Activated naive CD8-positive, alpha-beta T cell treated with anti-CD3 and anti-CD28 coated beads, Interleukin-2, amount 10 ng/mL, durations not matched to agents 7 days and 5 days (primary cell): ENCODE data around the gene CYP1B1. TPM values are rescaled to one million over a fixed set of nuclear protein-coding genes. Genes with fewer than 3 reads are reported as not detected.
A peak's percentile ranks its signal among the peaks of the same experiment; 100 is the strongest.

Source experiments
- ATAC-seq: fragments of 150-1000 bp; cut with Tn5 transposase; one replicate; pipeline ENCODE4 v1.10.0; 2021; ENCODE audit warnings: low read depth, moderate library complexity
- POLR2A ChIA-PET: fragments of 350-600 bp; sonication (Branson Sonifier 250); formaldehyde crosslinking; loops from one replicate; lab custom pipeline; 2021; ENCODE audit warnings: antibody characterized with exemption; lab: Charles Lee
- DNase-seq: peaks from one replicate; pipeline ENCODE4 v3.0.0; 2021
- H3K27ac Mint-ChIP-seq: one replicate; pipeline ENCODE4 v1.8.0; 2022; ENCODE audit warnings: mild to moderate bottlenecking, mixed read lengths
- H3K27me3 Mint-ChIP-seq: one replicate; pipeline ENCODE4 v1.8.0; 2022; ENCODE audit warnings: mild to moderate bottlenecking, moderate library complexity, mixed read lengths
- H3K36me3 Mint-ChIP-seq: one replicate; pipeline ENCODE4 v1.8.0; 2021; ENCODE audit warnings: mild to moderate bottlenecking, mixed read lengths
- H3K4me1 Mint-ChIP-seq: one replicate; pipeline ENCODE4 v1.8.0; 2021; ENCODE audit warnings: mixed read lengths
- H3K4me3 Mint-ChIP-seq: one replicate; pipeline ENCODE4 v1.8.0; 2022; ENCODE audit warnings: mild to moderate bottlenecking, moderate library complexity, mixed read lengths
- H3K9me3 Mint-ChIP-seq: one replicate; pipeline ENCODE4 v1.8.0; 2021; ENCODE audit warnings: mixed read lengths
- total RNA-seq, 2 experiments: library from RNA; stranded (reverse); gene quantifications; one replicate each; pipeline ENCODE4 v1.2.3, GENCODE V29; 2021

The CYP1B1 gene
- total RNA-seq, 2 experiments from 2014 or later, result 8.6 to 9.7 TPM

DNA sequence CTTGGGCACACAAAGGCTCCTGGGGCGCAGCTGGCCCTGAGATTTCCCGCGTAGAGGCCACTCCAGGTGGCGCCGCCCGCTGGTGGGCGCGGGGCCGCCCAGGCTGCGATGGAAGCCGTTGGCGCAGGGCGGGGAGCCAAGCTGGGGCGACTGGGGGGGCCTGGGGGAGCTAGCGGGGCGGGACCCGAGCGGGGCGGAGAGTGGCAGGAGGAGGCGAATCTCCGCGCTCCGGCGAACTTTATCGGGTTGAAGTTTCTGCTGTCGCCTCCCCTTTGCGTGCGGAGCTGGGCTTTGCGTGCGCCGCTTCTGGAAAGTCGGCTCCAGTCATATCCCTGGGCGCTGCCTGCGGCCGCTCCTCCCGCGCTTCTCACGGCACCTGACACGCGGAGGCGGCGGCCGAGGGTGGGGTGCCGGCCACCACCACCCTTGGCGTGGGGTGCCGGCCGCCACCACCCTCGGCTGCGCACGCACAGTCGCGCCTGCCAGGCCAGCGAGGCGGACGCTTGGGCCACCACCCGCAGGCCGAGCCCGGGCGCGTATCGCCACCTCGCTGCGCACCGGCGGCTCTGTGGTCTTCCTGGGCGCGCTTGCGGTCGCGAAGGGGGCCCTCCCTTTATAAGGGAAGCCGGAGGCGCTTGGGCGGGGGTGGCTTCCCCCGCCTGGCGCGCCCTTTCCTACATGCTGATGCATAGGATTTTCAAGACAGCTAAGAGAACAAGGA is 919 bp upstream of the CYP1B1 start:
- Mint-ChIP-seq H3K9me3 (no peaks in the 10 kb centered on the region), H3K27ac (peak overlapping the region; percentile 73), H3K27me3 (peaks cover 50% of the 10 kb centered on the region), H3K36me3 (peaks cover 1% of the 10 kb centered on the region), H3K4me1 (peaks cover 24% of the 10 kb centered on the region), H3K4me3 (peak overlapping the region; percentile 85)
- ATAC-seq (peak; percentile 78), DNase-seq (peak; percentile 76)
- POLR2A ChIA-PET, result interaction anchor here (0.8 to 2.3 kb wide), 5 partner anchors 19 to 674 kb away, joined by 4 to 11 read pairs (median 7); partner anchors contain the start of genes RMDN2 and SRSF7

DNA sequence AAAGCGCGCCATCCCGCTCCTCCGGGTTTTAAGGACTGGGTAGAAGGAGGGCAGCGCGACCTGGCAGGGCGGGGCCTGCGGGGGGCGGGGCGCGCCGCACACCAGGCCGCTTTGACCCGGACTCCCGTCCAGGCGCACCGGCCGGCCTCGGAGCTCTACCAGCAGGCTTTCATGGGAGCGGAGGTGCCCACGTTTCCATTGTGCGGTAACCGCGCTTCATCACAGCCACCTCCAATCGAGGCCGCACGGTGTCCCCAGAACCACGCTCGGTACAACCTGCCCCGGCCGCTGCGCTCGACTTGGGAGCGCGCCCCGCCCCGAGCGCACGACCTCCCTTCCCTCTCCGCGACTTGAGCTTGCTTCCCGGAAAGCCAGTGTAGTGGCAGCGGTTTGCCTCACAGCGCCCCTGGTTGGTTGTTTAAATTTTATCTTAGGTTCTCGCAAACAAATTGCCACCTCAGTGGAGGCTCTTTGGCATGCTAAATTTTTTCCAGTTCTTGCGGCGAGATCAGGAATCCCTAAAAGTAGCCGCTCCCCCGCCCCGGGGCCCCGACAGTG is 280 bp upstream of the CYP1B1 start:
- peak; percentile 74 for DNase-seq
- peaks cover 1% of the 10 kb centered on the region for H3K36me3 Mint-ChIP-seq
- peak; percentile 77 for ATAC-seq
- H3K27me3 Mint-ChIP-seq, result peaks cover 49% of the 10 kb centered on the region
- H3K27ac Mint-ChIP-seq, result peak overlapping the region; percentile 45
- H3K4me3 Mint-ChIP-seq, result peak overlapping the region; percentile 83
- POLR2A ChIA-PET, result interaction anchor here (0.8 to 2.3 kb wide), 5 partner anchors 19 to 675 kb away, joined by 4 to 11 read pairs (median 7); partner anchors contain the start of genes RMDN2 and SRSF7
- H3K4me1 Mint-ChIP-seq, result peaks cover 24% of the 10 kb centered on the region
- no peaks in the 10 kb centered on the region for H3K9me3 Mint-ChIP-seq

DNA sequence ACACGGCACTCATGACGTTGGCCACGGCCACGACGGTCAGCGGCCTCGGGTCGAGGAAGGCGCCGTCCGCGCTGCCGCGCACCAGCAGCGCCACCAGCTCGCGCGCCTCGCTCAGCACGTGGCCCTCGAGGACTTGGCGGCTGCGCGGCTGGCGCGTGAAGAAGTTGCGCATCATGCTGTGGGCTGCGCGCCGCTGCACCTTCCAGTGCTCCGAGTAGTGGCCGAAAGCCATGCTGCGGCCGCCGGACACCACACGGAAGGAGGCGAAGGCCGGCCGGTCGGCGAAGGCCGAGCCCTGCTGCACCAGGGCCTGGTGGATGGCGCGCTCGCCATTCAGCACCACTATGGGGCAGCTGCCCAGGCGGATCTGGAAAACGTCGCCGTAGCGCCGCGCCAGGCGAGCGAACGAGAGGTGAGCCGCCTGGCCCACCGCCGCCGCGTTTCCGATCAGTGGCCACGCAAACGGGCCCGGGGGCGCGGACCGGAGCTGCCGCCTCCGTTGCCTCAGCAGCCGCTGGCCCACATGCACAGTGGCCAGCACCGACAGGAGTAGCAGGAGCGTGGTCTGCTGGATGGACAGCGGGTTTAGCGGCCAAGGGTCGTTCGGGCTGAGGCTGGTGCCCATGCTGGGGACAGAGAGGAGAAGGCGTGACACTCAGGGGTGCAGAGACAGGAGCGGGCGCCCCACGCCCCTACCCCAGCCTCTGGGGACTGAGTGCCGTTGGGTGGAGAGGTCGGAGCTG is 1.0 kb downstream of the CYP1B1 start:
- Mint-ChIP-seq H3K27me3 (peaks cover 45% of the 10 kb centered on the region), H3K4me3 (peak overlapping the region; percentile 83), H3K27ac (no peak overlapping the region), H3K4me1 (peaks cover 20% of the 10 kb centered on the region), H3K9me3 (no peaks in the 10 kb centered on the region), H3K36me3 (peaks cover 1% of the 10 kb centered on the region)
- DNase-seq (peak; percentile 56), ATAC-seq (no peak)
- POLR2A ChIA-PET, result interaction anchor here (0.6 kb wide), 1 partner anchor 82 kb away, joined by 3 read pairs; no protein-coding TSS in a partner anchor

DNA sequence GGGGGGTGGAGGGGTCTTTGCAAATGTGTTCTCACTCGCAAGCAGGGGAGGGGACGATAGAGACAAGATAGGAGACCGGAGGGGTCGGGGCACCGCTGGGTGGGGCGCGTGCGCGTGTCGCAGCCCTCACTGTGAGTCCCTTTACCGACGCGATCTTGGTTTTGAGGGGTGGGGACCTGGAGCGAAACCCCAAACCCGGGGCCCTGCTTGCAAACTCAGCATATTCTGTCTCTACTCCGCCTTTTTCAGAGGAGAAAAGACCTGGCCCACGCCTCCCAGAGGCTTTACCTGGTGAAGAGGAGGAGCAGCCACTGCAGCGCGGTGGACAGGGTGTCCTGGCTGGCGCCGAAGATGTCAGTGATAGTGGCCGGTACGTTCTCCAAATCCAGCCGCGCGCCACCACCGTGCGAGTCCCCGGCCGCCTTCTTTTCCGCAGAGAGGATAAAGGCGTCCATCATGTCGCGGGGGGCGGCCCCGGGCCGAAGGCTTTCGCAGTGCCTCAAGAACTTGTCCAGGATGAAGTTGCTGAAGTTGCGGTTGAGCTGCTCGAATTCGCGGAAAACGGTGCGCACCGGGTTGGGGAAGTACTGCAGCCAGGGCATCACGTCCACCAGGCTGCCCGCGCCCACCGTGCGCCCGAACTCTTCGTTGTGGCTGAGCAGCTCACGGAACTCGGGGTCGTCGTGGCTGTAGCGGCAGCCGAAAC is 1.7 kb downstream of the CYP1B1 start:
- ATAC-seq, result no peak
- H3K4me1 Mint-ChIP-seq, result peaks cover 20% of the 10 kb centered on the region
- H3K27me3 Mint-ChIP-seq, result peaks cover 42% of the 10 kb centered on the region
- DNase-seq, result peak; percentile 46
- POLR2A ChIA-PET, result no interaction called here
- H3K27ac Mint-ChIP-seq, result peak overlapping the region; percentile 57
- peaks cover 1% of the 10 kb centered on the region for H3K36me3 Mint-ChIP-seq
- H3K9me3 Mint-ChIP-seq, result no peaks in the 10 kb centered on the region
- peak overlapping the region; percentile 72 for H3K4me3 Mint-ChIP-seq

DNA sequence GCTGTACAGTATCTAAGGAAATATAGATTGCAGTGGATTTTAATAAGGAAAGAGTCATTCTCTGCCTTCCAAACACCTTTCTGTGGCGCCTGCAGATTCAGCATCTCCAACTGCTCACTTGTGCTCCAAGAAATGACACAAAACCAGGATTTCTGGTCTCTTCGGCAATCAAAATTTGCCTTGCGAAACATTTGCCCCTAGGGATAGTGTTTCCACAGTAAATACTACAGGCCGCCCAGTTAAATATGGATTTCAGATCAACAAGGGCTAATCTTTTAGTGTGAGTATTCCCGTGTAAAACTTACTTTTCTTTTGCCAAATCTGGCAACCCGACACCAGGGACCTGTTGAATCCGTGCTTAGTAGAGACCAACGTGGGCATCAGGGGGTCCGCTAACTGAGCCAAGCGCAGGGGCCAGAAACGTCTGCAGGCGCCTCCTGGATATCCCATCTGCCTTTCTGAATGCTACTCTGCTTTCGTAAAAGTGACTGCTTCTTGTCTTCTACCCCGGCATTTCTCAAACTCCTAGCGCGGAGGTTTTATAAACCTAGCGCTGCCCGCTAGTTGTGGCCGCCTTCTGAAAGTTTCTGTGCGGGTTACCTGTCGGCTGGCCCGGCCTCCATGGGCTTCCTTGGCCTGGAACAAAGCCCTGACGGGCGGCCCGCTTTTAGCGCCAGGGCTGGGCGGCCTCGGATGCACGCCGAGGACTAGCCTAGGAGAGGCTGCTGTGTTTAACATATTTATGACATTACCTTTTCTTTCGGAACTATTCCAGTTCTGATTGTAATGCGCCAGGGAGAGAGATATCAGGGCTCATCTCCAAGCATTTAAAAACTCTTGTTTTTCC is 2.5 kb downstream of the CYP1B1 start:
- Mint-ChIP-seq H3K27me3 (peaks cover 40% of the 10 kb centered on the region), H3K36me3 (peaks cover 1% of the 10 kb centered on the region), H3K4me1 (peaks cover 18% of the 10 kb centered on the region), H3K27ac (peak overlapping the region; percentile 57), H3K4me3 (peak overlapping the region; percentile 72), H3K9me3 (no peaks in the 10 kb centered on the region)
- DNase-seq (no peak), ATAC-seq (no peak)
- POLR2A ChIA-PET, result no interaction called here

DNA sequence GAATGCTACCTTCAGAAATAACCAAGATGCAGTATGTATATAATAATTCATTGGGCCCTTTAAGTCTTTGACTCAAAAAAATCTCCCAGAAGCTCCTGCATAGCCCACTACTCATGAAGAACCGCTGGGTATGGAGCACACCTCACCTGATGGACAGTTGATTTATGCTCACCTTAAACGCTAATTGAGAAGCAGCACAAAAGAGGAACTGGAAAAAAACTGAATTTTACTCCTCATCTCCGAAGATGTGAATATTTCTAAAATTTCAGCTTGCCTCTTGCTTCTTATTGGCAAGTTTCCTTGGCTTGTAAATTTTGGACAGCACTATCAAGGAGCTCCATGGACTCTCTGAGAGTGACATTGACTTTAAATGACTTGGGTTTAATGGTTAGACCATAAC is 5.5 kb downstream of the CYP1B1 start:
- no peaks in the 10 kb centered on the region for H3K36me3 Mint-ChIP-seq
- peaks cover 8% of the 10 kb centered on the region for H3K4me1 Mint-ChIP-seq
- no peak for DNase-seq
- POLR2A ChIA-PET, result no interaction called here
- peaks cover 30% of the 10 kb centered on the region for H3K27me3 Mint-ChIP-seq
- ATAC-seq, result no peak
- H3K27ac Mint-ChIP-seq, result no peak overlapping the region
- no peaks in the 10 kb centered on the region for H3K9me3 Mint-ChIP-seq
- no peak overlapping the region for H3K4me3 Mint-ChIP-seq

DNA sequence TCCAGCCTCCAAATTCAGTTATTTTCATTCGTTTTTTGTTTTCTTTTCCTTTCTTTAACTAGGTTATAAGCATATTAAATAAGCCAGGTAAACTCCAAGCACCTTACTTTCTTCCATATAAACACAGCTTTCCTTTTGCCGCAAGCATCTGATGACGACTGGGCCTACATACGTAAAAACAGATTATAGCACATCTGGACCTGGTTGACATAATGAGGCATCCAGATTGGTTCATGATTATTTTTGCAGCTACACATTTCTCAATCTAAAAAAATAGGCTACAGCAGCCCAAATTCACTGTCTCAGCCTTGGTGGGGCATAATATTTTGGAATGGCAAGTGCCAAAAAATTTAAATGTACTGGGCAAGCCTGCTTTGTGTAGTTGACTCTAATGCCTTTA is 7.7 kb downstream of the CYP1B1 start:
- POLR2A ChIA-PET, result interaction anchor here (0.7 kb wide), 1 partner anchor 933 kb away, joined by 3 read pairs; no protein-coding TSS in a partner anchor
- no peaks in the 10 kb centered on the region for H3K36me3 Mint-ChIP-seq
- H3K27me3 Mint-ChIP-seq, result peaks cover 17% of the 10 kb centered on the region
- H3K4me1 Mint-ChIP-seq, result no peaks in the 10 kb centered on the region
- DNase-seq, result no peak
- no peak overlapping the region for H3K27ac Mint-ChIP-seq
- no peak for ATAC-seq
- no peak overlapping the region for H3K4me3 Mint-ChIP-seq
- no peaks in the 10 kb centered on the region for H3K9me3 Mint-ChIP-seq

DNA sequence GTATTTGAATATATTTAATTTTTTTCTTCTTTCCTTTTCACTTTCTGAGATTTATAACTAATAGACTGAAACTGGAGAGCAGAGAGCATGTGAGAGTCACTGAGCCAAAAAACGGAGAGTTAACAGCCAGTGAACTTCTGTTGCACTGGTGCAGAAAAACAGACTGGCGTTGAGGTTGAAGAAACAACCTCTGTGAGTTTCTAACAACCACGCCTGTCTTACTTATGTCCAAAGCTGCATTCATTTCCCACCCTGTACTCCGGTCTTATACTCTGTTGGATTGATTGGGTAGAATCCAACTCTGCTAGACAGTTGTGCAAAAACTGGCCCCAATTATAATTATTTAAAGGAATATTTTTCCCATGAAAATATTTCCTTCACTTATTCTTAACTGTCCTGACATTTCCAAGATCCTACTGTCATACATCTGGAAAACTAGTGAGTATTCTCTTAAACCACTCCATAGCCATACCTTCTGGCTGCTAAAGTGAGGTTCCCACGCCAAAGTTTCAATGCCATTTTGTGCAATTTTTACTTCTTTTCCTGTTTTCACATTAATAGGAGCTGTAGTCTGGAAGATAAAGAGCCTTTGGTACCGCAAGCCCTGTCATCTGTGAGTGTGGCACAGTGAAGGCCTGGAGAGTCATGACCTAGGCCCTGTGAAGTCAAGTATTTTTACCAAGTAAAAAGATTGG is 9.4 kb downstream of the CYP1B1 start:
- DNase-seq, result no peak
- POLR2A ChIA-PET, result no interaction called here
- no peak for ATAC-seq
- Mint-ChIP-seq H3K9me3 (no peaks in the 10 kb centered on the region), H3K4me3 (no peak overlapping the region), H3K4me1 (no peaks in the 10 kb centered on the region), H3K36me3 (no peaks in the 10 kb centered on the region), H3K27me3 (peaks cover 9% of the 10 kb centered on the region), H3K27ac (no peak overlapping the region)

DNA sequence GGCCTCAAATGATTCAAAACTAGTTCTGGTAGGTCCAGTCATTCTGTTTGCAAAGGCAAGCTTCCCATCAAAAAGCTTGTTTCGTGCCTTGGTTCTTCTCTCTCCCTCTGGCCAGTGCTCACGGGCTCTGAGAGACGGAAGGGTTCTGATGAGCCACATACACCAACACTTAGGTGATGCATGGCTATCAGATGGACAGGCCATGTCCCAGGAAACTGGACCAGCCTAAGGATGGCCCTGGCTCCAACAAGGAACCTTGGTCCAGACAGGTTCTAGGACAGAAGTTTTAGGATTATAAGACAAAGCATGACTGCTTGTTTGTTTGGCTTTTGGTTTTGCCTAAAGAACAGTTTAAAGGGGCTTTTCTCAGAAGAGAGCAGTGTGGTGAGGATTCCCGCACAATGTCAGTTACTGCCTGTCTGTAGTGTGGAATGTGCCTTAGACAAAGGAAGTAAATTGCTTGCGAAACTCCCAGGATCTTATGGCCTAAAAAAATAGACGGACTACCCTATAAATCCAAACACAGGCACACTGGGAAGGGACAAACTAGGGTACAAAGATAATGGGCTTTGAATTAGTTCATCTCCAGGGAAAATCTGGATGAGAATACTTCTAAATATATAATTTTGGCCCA is 10.3 kb downstream of the CYP1B1 start:
- H3K4me1 Mint-ChIP-seq, result no peaks in the 10 kb centered on the region
- POLR2A ChIA-PET, result no interaction called here
- no peak overlapping the region for H3K4me3 Mint-ChIP-seq
- no peaks in the 10 kb centered on the region for H3K9me3 Mint-ChIP-seq
- no peak for DNase-seq
- no peak overlapping the region for H3K27ac Mint-ChIP-seq
- ATAC-seq, result no peak
- H3K27me3 Mint-ChIP-seq, result peaks cover 6% of the 10 kb centered on the region
- H3K36me3 Mint-ChIP-seq, result no peaks in the 10 kb centered on the region

DNA sequence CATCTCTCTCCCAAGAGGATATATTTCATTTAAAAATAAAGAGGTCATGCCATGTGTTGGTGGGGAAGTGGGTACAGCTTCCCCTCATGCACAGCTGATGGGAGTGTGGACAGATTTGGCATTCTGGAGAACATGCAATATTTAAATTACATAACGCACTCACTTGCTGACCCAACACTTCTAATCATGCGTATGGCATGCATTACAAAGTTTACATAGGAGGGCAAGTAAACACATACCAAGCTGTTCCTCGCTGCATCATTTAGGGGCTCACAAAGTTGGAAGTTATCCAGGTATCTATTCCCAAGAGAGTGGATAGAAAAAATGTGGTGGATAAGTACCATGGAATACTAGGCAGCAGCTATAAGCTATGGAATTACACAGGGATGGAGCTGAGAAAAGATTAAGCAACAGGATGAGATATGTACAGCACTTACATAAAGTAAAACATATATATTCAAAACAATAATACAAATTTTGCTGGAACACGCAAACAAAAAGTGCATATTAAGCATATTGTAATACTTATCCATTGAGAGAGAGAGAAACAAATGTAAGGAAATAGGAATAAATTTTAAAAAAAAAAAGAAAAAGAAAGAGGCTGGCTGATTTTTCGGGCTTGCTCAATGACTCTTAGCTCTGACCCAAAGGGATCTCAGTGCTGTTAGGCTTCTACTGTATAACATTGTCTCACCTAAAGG is 11.0 kb downstream of the CYP1B1 start:
- POLR2A ChIA-PET, result no interaction called here
- Mint-ChIP-seq H3K9me3 (no peaks in the 10 kb centered on the region), H3K36me3 (no peaks in the 10 kb centered on the region), H3K4me1 (no peaks in the 10 kb centered on the region), H3K4me3 (no peak overlapping the region), H3K27me3 (peaks cover 6% of the 10 kb centered on the region), H3K27ac (no peak overlapping the region)
- DNase-seq (no peak), ATAC-seq (no peak)

DNA sequence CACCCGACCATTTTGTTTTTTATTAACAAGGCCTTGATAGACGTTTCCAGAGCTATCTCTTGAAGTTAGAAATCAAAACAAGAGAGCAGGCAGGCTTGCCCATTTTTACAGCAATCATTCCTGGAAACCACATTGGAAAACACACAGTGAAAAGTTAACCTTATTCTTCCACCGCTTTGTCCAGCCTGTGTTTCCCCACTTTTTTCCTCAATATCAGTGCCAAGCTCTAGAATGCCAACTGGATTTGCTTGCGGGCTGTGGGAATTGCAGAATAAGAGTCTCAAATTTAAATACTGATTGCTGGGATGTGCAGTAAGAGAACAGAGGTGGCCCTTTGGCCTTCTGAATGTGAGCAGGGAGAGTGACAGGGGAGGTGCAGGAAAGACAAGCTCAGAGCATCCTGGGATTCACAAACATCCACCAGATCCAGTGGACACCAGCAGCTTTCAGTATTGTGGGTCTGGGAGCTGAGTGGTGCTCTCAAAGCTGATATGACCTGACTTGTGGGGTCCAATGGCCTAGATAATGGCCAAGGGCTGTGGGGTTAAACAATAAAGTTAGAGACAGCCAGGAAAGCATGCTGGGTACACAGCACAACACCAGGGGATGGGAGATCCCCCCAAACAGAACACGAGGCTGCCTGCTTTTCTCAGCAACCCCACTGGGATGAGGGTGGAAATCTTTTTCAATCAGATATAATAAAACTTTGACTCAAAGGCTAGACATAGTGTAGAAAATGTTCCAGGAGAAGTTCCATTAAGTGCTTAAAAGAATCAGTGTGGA is 15.5 kb downstream of the CYP1B1 start:
- Mint-ChIP-seq H3K9me3 (no peaks in the 10 kb centered on the region), H3K4me1 (peaks cover 3% of the 10 kb centered on the region), H3K4me3 (no peak overlapping the region), H3K27me3 (peaks cover 12% of the 10 kb centered on the region), H3K36me3 (no peaks in the 10 kb centered on the region), H3K27ac (no peak overlapping the region)
- POLR2A ChIA-PET, result no interaction called here
- no peak for DNase-seq
- ATAC-seq, result no peak
